ENCODE measurements around the gene OSBPL10.

Gene OSBPL10

GRCh38 chr3:31729082-31729481 lies 252.0 kb downstream of the OSBPL10 start:
- no peak for DNase-seq

GRCh38 chr3:31728403-31728802 lies 252.7 kb downstream of the OSBPL10 start:
- DNase-seq, result no peak

- DNase-seq, result no peak
Measured at GRCh38 chr3:31725976-31726375, 255.1 kb downstream of the OSBPL10 start.

DNA sequence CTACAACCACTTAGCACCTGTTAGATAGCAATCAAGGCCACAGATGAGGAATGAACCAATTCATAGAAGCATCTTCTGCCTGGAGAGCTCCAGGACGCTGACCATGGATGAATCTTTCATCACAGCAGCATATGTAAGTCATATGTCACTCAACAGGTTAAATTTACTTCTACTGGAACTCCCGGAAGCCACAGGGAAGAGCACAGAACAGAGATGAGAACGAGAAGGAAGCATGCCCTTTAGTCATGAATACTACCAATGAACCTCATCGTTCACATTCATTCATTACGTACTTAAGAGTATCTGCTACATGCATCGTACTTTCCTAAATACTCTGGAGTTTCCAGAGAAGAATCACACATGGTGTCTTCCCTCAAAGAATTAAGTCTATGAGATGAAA lies 255.5 kb downstream of the OSBPL10 start:
- no peak for DNase-seq

DNA sequence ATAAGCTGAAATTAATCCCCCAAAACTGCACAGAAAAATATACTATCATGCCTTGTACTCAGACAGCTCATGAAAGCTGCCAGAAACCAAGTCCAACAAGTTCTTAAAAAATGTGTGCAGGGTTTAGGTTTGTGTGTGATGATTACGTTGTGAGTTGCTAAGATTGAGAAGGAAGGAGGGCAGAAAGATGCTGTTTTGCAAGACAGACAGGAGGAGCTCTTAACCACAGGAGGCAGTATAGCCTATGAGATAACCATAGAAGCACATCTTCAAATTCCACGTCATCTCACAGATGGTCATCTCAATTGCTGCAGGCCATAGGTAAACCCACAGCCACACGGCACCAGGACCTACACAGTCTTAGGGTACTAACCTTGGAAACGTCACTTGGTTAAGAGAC lies 256.4 kb downstream of the OSBPL10 start:
- peak; percentile 5 to 12 for DNase-seq

GRCh38 chr3:31724116-31724515 lies 256.9 kb downstream of the OSBPL10 start:
- DNase-seq, result no peak

DNA sequence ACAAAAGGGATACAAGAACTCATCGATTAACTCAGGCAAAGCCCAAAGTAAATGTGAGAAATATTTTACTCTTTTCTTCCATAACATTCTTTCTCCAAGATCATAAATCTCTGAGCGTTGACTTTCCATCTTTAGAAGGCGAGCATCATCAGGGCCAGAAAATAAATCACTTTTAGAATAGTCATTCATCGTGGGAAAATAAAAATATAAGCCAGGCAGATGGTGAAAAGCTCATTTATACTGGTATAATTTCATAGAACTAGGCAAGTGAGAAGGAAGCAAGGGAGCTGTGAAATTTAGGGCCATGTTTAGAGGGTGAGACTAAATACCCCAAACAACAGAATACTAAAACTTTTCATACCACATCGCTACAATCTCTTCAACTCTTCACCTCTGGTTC lies 257.4 kb downstream of the OSBPL10 start:
- DNase-seq, result no peak

DNA sequence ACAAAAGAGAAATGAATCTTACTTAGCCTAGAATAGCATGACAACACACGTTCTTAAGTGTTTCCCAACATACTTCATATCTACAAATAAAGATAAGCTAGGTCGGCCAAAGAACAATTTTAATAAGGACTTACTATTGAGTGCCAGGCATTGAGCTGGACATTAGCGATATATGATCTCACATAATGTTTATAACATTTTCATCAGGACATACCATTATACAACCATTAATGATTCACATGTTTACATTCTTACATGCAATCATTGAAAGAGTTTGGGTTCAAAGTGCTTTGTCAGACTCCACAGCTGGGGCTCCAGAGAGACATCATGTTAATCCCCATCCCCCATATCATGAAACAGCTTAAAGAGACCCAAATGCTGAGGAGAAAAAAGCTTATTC lies 259.4 kb downstream of the OSBPL10 start:
- no peak for DNase-seq

- DNase-seq, result peak; percentile 31
Measured at GRCh38 chr3:31714495-31715280, 266.4 kb downstream of the OSBPL10 start.

- peak; percentile 69 to 74 for DNase-seq
Measured at GRCh38 chr3:31713816-31714215, 267.2 kb downstream of the OSBPL10 start.

DNA sequence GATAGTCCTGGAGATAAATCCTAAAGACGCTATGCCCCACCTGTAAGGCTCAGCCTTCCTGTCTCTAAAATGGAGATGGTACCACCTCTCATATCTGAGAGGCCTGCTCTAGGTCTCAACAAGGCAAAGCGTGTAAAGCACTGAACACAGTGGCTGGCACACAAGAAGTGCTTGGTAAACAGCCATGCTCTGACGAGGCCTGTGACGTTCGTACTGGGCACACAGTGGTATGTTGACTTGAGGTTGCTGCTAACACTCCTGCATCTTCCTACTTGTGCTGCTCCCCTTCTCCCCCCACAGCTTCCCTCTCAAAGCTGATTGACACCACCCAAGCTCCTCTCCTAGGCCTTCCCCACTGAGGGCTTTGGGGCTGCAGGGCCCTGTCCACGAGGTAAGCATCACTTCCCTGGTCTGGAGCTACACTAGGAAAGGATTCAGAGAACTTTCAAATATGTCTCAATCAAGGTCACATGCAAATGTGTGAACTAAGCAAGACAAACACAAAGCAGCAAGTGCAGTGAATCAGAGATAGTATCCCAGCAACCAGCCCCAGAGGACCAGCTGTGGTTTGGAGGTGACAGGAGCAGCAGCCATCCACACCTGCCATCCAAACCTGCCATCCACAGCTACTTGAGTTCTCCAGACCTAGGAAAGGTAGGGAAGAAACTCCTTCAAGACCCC lies 270.8 kb downstream of the OSBPL10 start:
- peak; percentile 14 to 62 for DNase-seq

DNA sequence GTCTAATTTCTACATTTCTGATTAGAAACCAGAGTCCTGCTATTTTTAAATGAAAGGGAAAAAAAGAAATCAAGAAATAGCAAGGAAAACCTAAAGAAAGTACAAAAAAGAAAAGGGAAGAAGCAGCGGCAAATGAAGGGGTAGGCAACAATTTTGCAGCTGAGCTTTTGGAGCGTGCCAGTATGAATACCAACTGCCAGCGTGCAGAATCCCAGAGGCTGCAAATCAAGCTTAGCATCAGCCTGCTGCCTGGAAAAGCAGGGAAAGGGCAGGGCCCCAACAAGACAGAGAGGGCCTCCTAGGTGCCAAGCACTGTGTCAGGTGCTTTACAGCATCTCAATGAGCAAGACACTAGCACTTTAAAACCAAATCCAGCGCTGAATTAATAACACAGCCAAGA lies 271.5 kb downstream of the OSBPL10 start:
- no peak for DNase-seq

DNA sequence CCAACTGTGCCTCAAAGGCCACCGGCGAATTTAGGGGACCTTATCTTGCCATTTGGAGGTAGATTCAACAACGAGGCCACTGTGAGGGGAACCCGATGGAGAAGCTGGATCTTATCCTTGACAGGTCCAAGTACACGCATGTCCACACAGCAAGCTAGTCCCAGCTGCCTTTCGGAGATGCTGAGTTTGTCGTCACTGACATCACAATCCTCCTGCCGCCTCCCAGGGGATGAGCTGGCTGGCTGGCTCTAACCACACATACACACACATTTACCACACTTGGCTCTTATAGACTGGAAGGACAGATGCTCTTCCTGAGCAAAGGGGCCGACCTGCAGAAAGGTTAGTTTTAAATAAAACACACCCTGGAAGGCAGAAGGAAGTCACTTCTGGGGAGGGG lies 272.1 kb downstream of the OSBPL10 start:
- no peak for DNase-seq

GRCh38 chr3:31707286-31707685 lies 273.8 kb downstream of the OSBPL10 start:
- DNase-seq, result no peak

- no peak for DNase-seq
Measured at GRCh38 chr3:31705736-31706135, 275.3 kb downstream of the OSBPL10 start.

DNA sequence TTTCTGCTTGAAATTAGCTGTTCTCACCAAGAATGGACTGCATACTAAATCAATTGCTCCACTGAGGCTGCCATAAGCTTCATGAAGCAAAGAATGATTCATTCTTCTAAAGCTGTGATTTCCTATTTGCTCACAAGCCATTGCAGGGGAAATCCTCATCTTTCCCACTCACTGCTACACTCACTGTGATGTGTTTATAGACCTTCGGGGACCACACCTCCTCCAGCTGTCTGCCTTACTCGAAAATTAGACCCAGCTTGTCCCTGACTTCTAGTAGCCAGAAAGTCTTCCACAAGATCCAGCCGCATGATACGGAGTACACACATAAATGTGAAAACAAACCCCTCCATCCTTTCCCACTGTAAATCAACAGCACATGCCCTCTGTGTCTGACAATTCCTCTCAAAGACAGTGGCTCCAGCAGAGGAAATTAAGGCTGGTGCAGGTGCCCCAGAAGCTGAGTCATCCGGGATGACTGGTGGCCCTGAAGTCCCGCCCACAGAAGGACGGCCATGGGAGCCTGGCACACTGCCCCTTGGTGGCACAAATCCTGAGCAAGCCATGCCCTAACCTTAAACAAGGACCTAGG lies 276.4 kb downstream of the OSBPL10 start:
- peak; percentile 74 to 81 for DNase-seq

DNA sequence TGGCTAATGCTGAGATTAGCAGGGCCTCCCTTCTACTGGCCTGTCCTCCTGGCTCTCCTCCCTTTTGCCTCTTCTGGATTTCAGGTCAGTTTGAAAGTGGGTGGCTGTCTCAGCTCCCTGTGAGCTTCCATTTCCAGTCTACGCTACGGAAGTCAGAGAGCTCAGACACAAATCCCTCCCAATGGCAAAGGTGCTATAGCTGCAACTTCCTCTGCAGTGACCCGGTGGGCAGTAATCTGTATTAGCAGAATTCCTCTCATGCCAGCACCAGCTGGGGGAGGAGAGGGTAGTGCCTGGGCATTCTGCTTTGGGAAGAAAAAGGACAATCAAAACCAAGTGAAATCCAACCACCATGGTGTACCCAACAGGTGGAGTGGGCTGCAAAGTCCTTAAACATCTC lies 276.9 kb downstream of the OSBPL10 start:
- DNase-seq, result no peak

DNA sequence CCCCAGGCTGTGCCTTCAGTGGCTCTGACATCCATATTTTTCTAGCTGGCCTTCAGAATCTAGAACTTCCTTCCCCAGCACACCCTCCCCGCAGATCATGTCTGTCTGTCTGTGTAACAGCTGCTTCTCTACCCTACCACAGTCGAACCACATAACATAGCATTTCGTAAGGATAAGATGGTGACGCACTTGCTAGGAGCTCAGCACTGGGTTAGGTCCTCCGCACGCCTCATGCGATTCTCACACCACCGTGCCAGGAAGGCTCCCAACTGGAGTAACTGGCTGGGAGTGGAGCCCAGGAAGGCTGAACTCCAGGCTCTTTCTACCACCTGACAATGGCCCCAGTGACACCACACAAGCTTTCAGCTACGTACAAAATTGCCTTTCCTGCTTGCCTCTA lies 279.8 kb downstream of the OSBPL10 start:
- DNase-seq, result no peak

GRCh38 chr3:31699309-31699953 lies 281.6 kb downstream of the OSBPL10 start:
- peak in 1 of 2 donors; percentile 30 for DNase-seq

- peak in 1 of 2 donors; percentile 22 for DNase-seq
Measured at GRCh38 chr3:31696815-31697548, 284.1 kb downstream of the OSBPL10 start.

DNA sequence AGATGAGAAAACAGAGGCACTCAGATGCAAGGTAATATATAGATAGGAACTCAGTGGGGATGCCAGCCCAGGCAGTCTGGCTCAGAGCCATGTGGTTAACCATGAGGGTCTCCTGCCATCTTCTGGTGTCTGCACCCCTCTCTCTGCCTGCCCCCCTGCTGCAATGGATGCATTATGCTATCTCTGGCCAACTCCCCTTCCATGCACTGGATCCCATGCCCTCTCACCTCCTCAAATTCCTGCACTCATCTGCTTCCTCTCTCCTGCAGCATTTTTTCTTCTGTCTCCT lies 285.1 kb downstream of the OSBPL10 start:
- no peak for DNase-seq

- DNase-seq, result peak; percentile 25 to 62
Measured at GRCh38 chr3:31695280-31696008, 285.6 kb downstream of the OSBPL10 start.

All from inflammatory macrophage treated with lipopolysaccharide for 1 hour (primary cell).